Fibroblast of mammary gland (primary cell): ENCODE data around the gene SKA3.
"Not testable (repeated sequence)": the region's sequence is repeated elsewhere in the genome, so short reads cannot be mapped to it uniquely, and the experiment has no call there.

Experiments
- DNase-seq: peaks from one replicate; pipeline ENCODE4 v3.0.0-alpha.2; 2010; ENCODE audit warnings: low read depth
- H3K4me3 ChIP-seq: 2 replicates; pipeline ENCODE4 v1.5.1; 2011; ENCODE audit warnings: low read depth, mild to moderate bottlenecking, low read length, moderate library complexity; ENCODE audit not compliant: control insufficient read depth
- CTCF ChIP-seq: conservative IDR thresholded peaks from 2 replicates; pipeline ENCODE4 v1.5.1; 2011; ENCODE audit warnings: low read depth, low read length, inconsistent platforms; ENCODE audit not compliant: control insufficient read depth, insufficient read depth

The SKA3 gene

GRCh38 chr13:21149568-21149967, 26.8 kb downstream of the SKA3 start:
- no peak for TF ChIP-seq CTCF
- no peak for DNase-seq
- no peak overlapping the region for H3K4me3 ChIP-seq

- DNase-seq: no peak
- no peak for TF ChIP-seq CTCF
- no peak overlapping the region for H3K4me3 ChIP-seq
Measured at GRCh38 chr13:21148557-21149258, 27.6 kb downstream of the SKA3 start.

DNA sequence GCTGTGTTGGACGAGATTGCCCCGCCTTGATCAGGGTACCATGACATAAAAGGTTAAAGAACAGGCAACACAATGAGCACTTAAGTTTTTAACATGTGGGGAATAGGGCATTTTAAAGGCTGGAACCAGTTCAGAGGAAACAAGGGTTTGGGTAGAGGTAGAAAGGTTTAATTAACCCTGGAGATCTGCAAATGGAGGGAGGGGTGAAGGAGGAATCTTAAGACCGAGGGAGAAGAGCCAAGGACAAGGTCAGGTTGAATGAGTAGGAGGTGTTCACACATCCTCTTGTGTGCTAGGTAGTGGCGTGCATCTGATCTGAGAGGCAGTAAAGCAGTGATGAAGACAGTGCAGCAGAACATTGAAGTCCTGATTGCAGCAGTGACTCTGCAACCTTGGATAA, 28.5 kb downstream of the SKA3 start:
- no peak for TF ChIP-seq CTCF
- DNase-seq: no peak
- H3K4me3 ChIP-seq: no peak overlapping the region

DNA sequence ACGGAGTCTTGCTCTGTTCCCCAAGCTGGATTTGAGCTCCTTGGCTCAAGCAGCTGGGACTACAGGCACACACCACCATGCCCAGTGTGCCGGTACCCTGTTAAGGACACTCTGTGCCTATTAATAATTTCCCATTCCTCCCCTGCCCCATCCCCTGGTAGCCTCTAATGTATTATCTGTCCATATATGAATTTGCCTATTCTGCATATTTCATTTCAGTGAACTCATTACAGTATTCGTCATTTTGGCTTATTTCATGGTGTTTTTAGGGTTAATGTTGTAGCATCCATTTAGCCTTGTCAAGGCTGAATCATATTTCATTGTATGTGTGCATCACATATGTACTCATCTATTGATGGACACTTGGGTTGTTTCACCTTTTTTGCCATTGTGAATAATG, 33.6 kb downstream of the SKA3 start:
- no peak for TF ChIP-seq CTCF
- H3K4me3 ChIP-seq: no peak overlapping the region
- DNase-seq: no peak

- TF ChIP-seq CTCF: no peak
- DNase-seq: no peak
- peak overlapping the region; percentile 75 for H3K4me3 ChIP-seq
Measured at GRCh38 chr13:21139374-21139773, 37.0 kb downstream of the SKA3 start.

DNA sequence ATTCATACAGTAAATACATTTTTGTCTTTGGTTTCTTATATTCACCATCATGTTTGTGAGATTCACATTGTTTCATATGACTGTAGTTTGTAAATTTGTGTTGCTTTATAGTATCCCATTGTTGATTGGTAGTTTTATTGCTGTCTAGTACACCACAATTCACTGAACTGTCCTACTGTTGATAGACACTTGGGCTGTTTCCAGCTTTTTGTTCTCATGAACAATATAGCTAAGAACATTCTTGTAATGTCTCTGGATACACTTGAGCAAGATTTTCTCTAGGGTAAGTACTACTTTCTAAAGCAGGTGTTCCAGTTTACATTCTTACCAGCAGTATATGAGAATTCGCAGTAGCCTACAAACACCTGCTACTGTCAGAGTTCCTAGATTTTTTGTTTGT, 37.8 kb downstream of the SKA3 start:
- no peak for TF ChIP-seq CTCF
- no peak for DNase-seq
- no peak overlapping the region for H3K4me3 ChIP-seq

- peak; percentile 76 for DNase-seq
- H3K4me3 ChIP-seq: no peak overlapping the region
- TF ChIP-seq CTCF: no peak
Measured at GRCh38 chr13:21137696-21138095, 38.7 kb downstream of the SKA3 start.

DNA sequence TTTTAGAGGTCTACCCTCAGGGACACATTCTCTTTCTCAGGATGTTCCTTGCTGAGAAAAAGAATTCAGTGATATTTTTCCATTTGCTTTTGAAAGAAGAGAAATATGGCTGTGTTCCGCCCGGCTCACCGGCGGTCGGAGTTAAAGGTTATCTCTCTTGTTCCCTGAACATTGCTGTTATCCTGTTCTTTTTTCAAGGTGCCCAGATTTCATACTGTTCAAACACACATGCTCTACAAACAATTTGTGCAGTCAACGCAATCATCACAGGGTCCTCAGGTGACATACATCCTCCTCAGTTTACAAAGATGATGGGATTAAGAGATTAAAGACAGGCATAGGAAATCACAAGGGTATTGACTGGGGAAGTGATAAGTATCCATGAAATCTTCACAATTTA, 40.5 kb downstream of the SKA3 start:
- not testable (repeated sequence) for DNase-seq, H3K4me3 ChIP-seq
